ENCODE data around the gene TEAD1.

GRCh38 chr11:12696911-12697581 is 22.8 kb downstream of the TEAD1 start:
- TF ChIP-seq POLR2A (IDR thresholded peaks at IDR 0.05; ENCODE audit: low read depth, low read length) (no peak), BRCA1 (IDR thresholded peaks at IDR 0.05; ENCODE audit: low read depth, low read length) (no peak), RELB (IDR thresholded peaks at IDR 0.05; ENCODE audit: low read depth) (no peak), FOXK2 (IDR thresholded peaks at IDR 0.05) (no peak), SMC3 (IDR thresholded peaks at IDR 0.05; ENCODE audit: borderline replicate concordance, low read length) (no peak), ZNF274 (IDR thresholded peaks at IDR 0.05; ENCODE audit: insufficient read depth, insufficient read length) (no peak)
- TF ChIP-seq, protein P1, sequence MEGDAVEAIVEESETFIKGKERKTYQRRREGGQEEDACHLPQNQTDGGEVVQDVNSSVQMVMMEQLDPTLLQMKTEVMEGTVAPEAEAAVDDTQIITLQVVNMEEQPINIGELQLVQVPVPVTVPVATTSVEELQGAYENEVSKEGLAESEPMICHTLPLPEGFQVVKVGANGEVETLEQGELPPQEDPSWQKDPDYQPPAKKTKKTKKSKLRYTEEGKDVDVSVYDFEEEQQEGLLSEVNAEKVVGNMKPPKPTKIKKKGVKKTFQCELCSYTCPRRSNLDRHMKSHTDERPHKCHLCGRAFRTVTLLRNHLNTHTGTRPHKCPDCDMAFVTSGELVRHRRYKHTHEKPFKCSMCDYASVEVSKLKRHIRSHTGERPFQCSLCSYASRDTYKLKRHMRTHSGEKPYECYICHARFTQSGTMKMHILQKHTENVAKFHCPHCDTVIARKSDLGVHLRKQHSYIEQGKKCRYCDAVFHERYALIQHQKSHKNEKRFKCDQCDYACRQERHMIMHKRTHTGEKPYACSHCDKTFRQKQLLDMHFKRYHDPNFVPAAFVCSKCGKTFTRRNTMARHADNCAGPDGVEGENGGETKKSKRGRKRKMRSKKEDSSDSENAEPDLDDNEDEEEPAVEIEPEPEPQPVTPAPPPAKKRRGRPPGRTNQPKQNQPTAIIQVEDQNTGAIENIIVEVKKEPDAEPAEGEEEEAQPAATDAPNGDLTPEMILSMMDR (IDR thresholded peaks at IDR 0.05 in 2 of 3, conservative IDR thresholded peaks at IDR 0.05 in 1 of 3; ENCODE audit: control insufficient read depth in 2 of 3, extremely low read depth in 1 of 3, insufficient read depth in 1 of 3, low read depth in 3 of 3, low read length in 3 of 3) = no peak
